GM18520 (cell line): ENCODE results near the gene ZNF563.
"Not testable (repeated sequence)": the region's sequence is repeated elsewhere in the genome, so short reads cannot be mapped to it uniquely, and the experiment has no call there.

Experiments
- ATAC-seq: cut with Tn5 transposase; IDR thresholded peaks from one replicate; pipeline ENCODE4 v1.9.1; 2021; ENCODE audit not compliant: unreplicated experiment

The ZNF563 gene

DNA sequence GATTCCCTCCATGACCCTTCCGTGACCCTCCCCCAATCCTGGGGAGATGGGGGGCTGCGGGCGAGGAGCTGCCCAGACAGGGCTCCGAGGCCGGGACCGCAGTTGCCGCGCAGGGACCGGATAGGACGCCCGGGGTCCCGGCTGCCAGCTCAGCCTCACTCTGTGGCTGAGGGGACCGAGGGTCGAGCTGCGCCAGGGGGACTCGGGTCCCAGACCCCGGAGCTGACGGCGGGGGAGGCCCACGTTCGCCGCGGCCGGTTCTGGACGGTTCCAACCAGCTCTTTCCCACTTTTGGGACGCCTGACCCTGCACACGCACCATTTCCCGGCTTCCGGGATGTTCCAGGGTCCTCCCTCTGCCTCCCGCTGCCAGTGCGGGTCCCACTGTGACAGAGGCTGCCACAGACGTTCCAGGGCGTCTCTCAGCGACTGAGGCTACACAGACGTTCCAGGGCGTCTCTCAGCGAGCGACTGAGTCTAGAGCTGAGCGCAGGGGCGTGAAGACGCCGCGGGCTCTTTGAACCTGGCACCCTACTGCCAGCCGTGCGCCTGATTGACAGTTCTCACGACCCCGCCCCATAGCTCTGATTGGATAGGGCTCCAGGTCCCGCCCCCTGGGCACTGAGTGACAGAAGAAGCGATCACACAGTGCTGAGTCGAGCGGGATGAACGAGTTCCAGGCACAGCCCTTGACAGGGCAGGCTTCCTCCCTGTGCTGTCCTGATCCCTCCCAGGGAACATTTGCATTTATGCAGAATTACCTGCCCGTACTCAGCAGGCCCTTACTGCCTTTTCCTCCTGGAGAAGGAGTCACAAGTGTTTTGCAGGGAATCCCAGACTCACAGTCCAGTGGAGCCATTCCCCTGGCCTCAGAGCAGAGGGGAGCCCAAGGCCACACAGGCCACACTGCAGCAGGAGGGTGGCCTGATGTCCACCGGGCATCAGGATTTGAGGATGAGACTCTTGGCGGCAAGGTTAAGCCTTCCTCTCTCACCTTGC lies at the start of gene ZNF563:
Gene ZNF563 (minus strand): TSS at position 472 of the 998 bp plus-strand sequence. CDS start 151 bp downstream, at position 321.
- ATAC-seq = peak; percentile 87

DNA sequence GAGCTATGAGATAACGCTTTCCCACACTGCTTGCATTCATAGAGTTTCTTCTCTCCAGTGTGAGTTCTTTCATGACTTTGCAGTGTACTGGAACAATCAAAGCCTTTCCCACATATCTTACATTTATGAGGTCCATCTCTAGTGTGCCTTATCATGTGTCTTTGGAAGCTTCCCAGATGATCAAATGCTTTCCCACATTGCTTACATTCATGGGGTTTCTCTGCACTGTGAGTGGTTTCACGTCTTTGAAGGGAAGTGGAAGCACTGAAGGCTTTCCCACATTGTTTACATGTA lies 47.0 kb upstream of the ZNF563 start:
- ATAC-seq = no peak

- ATAC-seq = no peak
Observed at GRCh38 chr19:12379732-12380443, 46.5 kb upstream of the ZNF563 start.

- no peak for ATAC-seq
Observed at GRCh38 chr19:12374026-12374425, 40.6 kb upstream of the ZNF563 start.

GRCh38 chr19:12365236-12366162 lies 32.1 kb upstream of the ZNF563 start, which contains the start of gene ZNF442:
TSS of gene ZNF442 (minus strand) at chr19:12365683. CDS start at chr19:12363631, 2,052 bp downstream.
- peak; percentile 41 for ATAC-seq

DNA sequence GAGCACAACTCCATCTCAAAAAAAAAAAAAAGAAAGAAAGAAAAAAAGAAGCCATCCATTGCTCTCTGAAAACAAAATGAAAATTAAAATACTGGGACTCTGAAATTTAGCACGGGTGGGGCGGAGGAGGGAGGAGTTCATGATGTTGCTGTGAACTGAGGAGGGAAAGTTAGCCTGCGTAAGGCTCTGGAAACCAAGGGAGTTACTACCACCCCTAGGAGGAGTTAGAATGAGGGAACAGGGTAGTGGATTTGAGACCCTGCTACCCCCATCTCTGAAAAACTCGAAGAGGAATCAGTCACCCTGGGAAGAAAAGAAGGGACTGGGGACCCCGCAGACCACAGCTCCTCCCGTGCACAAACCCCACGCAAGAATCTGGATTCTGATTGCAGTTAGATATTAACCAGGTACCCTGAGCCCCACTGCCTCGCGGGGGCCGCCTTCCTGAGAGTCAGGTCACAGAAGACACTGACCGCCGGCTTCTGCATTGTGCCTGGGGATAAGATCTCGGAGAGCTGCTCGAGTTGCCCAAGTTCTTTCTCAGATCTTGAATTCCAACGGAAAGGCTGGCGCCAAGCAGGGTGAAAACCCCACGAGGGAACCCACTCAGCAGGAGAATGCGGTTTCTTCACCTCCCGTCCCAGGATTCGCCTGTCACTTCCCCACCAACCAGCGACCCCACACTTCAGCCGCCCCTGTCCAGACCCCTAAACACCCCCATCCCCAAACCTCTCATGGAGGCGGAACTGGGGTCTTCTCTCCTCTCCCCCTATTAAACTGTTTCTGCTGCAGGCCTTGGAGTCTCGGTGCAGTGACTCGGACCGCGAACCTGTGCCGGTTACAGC lies 31.2 kb upstream of the ZNF563 start:
- no peak for ATAC-seq

GRCh38 chr19:12362236-12362635 lies 28.8 kb upstream of the ZNF563 start:
- not testable (repeated sequence) for ATAC-seq

DNA sequence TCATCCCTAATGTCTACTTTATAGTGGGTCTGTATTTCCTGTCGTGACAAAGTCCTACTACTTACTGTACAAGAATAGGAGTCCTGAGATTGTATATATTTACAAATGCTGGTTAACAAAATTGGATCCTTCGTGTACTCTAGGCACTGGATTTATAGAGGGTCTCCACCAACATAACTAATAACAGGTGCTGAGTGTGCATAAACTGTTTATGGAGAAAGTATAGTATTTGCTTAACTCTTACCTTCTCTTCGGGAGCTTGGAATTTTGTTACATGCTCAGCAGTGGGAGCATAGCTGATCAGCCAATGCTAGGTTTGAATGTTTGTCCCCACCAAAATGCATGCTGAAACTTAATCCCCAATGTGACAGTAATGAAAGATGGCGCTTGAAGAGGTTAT lies 19.9 kb upstream of the ZNF563 start:
- no peak for ATAC-seq

GRCh38 chr19:12350890-12351197 lies 17.4 kb upstream of the ZNF563 start:
- no peak for ATAC-seq

GRCh38 chr19:12350185-12350889 lies 16.9 kb upstream of the ZNF563 start:
- no peak for ATAC-seq

GRCh38 chr19:12346896-12347295 lies 13.5 kb upstream of the ZNF563 start:
- ATAC-seq = no peak

DNA sequence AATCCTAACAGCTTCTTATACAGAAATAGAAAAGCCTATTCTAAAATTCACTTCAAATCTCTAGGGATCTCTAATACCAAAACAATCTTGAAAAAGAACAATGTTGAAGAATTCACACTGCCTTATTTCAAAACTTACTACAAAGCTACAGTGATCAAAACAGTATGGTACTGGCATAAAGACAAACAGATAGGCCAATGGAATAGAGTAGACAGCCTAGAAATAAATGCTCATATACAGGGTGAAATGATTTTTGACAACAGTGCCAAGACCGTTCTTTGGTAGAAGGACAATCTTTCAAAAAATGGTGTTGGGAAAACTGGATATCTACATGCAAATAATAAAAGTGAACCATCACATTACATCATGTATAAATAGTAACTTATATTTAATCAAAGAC lies 11.8 kb upstream of the ZNF563 start:
- no peak for ATAC-seq

DNA sequence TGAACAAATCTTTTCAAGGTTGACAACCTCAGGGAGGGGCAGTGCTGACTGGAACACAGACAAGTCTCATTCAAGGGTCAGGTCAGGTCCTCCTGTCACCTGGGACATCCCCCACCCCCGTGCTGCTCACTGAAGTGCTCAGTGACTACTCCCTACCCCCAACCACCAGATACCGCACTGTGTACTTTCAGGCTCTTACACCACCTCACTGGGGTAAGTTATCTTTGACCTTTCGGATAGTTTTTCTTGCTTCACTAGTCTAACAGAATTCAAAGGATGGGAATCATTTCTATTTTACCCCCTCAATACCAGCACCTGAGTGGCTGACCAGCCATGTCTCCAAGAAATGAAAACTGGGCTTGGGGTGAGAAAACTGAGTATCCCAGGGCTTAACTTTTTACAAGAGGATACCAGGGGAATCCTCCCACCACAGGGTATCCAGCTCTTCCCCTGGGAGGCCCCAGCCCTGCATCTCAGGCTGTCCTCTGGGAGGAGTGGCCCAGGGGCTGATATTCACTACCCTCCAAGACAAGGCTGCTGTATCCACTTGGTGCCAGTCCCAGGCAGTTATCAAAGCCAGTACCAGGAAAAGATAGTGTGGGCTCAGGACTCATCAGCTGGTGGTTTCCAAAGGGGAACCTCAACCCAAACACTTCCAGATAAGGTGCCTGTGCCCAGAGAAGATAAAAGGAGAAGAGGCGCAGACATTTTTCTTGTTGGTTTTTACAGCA lies 2.1 kb downstream of the ZNF563 start:
- ATAC-seq = no peak

DNA sequence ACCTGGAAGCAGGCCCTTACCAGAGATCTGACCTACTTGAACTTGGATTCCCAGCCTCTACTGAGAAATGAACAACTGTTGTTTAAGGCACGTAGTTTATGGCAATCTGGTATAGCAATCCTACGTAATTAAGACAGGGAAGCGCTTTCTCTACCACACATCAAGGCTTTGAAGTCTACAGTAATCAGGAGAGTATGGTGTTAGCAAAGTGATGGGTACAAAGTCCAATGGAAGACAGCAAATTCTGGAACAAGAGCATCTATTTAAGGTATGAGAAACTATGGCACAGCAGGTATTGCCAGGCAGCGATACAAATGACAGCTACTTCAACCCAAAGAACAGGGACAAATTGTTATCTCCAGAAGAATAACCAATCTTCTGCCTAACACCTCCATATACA lies 3.1 kb downstream of the ZNF563 start:
- ATAC-seq = no peak

DNA sequence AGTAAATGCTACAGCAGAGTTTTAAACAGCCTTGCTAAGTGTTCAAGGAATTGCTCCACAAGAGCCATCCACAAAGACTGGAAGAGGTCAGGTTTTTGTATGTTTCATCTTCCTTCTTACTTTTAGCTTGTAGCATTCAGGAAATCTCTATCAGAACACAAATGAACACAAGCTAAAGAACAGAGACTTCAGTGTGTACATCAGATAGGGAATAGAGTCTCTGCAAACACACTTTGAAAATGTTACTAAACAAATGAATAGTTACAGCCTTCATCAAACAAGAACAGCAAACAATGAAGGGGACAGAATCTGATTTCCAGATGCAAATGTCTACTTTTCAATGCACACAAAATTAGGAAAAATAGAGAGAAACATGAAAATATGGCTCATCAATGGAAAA lies 7.7 kb downstream of the ZNF563 start:
- no peak for ATAC-seq

GRCh38 chr19:12318782-12319413 lies 14.5 kb downstream of the ZNF563 start:
- no peak for ATAC-seq

GRCh38 chr19:12314553-12314952 lies 18.9 kb downstream of the ZNF563 start:
- ATAC-seq = no peak

DNA sequence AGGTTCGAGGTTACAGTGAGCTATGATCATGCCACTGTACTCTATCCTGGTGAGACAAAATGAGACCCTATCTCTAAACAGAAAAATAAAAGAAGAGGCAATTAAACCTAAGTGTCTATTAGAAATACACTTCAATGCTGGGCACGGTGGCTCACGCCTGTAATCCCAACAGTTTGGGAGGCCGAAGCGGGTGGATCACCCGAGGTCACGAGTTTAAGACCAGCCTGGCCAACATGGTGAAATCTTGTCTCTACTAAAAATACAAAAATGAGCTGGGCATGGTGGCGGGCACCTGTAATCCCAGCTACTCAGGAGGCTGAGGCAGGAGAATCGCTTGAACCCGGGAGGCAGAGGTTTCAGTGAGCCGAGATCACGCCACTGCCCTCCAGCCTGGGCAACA lies 24.5 kb downstream of the ZNF563 start:
- not testable (repeated sequence) for ATAC-seq
